GM21447 (cell line): ENCODE data around the gene RTN4.

Experiments
- ATAC-seq: cut with Tn5 transposase; IDR thresholded peaks from one replicate; pipeline ENCODE4 v1.9.1; 2021; ENCODE audit not compliant: unreplicated experiment

Gene RTN4

DNA sequence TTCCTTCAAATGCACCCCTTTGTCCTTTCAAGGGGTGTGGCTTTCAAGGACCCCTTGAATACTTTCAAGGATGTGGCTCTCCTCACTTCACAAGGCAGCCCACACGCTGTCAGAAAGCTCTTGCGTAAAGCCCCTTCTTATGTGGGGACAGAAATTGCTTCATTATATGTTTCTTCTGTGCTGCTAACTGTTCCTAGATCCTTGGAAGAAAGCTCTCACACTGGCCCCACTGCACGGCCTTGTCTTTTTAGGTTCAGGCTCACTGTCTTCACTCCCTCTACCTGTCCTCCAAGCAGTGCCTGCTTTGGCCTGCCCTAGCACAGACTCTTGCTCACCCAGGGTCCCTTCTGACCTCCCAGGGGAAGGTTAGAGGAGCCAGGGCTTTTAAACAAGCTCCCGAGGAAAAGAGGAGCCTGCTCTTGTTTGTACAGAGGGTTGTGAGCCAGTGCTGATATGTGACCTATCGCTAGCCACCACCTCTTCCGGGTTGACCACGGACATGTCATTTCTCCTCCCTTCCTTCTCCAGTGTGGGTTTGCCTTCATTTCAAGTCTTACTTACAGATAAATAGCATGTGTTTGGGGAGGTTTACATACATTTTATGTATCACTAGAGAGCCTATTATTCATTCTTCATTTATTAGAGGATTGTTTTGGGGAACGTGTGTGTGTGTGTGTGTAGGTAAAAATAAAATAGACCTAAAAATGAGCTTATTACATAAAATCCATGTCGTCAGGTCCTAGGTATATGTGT, 94.7 kb downstream of the RTN4 start:
- ATAC-seq = no peak

GRCh38 chr2:54954705-54955357, 95.4 kb downstream of the RTN4 start:
- ATAC-seq = no peak

DNA sequence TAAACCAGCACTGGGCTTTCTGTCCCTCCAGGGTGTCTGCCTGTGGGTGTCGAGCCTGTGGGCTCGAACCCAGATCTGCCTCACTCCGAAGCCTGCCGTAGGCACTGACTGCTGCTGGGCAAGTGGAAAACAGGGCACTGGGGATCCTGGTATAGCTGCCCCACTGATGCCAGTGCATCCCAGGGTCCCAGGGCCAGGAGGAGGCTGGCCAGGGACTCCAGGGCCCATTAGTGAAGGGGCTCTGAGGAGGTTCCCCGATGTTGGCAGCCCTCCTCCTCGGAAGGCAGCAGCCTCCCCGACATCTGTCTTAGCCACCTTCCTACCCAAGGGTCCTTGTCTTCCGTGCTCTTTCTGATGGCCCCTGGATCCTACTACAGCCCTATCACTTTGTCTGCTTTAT, 96.1 kb downstream of the RTN4 start:
- no peak for ATAC-seq

DNA sequence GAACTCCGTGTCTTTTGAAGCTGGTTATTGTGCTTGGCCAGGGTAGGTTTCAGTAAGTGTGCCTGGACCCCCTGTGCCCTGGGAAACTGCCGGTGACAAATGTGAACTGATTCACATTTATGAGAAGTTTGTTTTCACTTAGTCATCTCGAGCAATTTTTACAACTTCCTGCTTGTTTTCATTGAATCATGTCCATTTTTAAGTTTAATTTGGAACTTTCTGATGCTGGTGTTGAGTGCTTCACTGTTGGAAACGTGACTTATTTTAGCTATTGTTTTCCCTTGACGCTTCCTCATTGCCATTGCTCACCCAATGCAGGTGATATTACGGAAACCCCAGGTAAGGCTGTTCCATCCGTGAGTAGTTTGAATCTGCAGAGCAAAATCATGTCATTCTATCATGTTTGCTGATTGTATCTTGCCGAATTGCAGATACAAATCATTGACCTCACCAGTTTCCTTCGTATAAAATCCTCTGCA, 97.2 kb downstream of the RTN4 start:
- no peak for ATAC-seq

DNA sequence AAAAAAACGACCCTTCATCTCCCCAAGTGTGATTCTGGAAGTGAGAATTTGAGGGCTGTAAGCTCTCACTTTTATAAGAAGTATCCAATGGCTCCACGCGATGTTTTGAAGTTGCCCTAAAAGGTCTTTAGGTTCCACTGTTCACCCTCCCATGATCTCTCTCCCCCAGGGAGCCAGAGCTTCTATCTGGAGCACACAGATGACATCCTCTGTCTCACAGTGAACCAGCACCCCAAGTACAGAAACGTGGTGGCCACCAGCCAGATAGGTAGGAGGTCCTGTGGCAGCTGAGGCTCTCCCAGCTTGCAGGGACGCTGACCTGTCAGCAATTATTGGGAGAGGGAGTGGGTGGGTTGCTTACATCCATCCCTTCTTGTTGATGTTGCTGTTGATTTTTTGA, 97.8 kb downstream of the RTN4 start:
- no peak for ATAC-seq

DNA sequence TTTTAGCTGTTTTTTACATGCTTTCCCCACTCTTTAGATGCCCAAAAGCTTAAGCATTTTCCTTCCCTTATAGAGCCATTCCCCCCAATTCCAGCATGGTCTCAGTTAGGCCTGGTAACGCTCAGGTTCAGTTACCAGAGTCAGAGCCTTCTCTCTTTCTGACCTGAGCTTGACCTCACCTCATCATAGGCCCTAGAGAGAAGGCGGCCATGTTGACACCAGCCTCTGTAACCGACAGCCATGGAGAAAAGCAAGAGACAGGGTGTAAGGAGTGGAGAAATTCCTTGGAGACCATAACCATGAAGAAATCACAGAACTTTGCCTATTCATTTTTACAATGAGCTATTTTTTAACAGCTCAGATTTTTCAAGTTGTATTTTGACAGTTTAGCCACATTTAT, 99.4 kb downstream of the RTN4 start:
- no peak for ATAC-seq

GRCh38 chr2:54949431-54949830, 100.8 kb downstream of the RTN4 start:
- no peak for ATAC-seq

- no peak for ATAC-seq
Measured at GRCh38 chr2:54948120-54948519, 102.1 kb downstream of the RTN4 start.

GRCh38 chr2:54947646-54948045, 102.6 kb downstream of the RTN4 start:
- no peak for ATAC-seq

- no peak for ATAC-seq
Measured at GRCh38 chr2:54947136-54947535, 103.1 kb downstream of the RTN4 start.

DNA sequence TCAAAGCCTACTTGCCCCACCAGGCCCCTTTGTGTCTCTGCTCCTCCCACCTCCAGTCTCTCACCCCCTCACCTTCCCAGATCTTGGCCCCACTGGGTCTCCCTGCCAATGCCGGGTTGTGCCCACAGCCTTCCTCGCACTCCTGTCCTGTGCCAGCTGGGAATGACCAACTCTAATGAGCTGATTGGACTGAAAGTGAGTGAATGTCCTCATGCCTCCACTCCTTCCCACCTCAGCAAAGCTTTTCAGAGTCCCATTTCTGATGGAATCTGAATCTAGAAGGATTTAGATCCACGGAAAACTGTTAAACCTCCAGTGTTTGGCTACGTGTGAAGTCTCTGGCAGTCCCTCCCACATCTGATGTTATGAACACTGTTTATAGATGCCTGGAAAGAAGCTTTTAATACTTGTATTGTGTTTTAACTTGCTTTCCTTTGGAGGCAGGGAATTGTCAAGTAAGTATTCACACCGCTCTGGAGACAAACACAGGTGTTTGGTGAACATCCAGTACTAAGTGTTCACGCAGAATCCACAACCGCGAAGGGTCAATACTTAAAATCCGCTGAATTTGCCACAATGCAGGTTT, 103.9 kb downstream of the RTN4 start:
- no peak for ATAC-seq

DNA sequence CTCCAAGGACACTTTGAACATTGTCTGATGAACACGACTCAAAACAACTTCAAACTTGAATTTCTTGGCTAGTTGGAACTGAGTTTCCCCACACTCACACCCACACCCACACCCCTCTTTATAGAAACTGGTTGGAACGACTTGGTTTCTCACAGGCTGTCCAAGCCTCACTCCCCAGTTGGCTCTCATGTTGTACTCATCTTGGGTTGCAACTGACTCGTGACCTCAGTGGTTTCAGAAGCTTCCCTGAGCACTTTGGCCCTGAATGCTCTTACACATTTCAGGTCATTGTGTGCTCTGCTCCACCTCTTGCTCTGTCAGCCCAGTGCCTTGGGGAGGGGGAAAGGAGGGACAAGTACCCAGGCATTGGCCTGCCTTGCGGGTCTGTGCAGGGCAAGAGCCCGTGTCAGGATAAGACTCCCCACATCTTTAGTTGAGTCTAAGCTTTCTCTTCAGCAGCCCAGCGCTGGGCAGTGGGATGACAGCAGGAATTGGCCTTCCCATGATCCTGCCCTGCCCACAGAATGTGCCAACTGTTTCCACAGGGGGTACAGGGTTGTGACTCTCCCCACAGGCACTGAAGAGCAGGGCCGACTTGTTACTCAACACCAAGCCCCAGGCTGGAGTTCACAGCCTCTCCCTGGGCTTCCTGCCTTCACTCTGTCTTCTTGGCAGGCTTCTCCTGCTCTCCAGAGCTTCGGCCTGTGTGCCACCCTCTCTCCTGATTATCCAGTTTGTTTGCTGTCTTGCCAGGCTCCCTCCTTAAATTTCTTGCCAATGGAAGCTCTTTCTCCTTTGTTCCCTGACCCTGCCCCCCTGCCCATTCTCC, 104.6 kb downstream of the RTN4 start:
- peak; percentile 87 for ATAC-seq

DNA sequence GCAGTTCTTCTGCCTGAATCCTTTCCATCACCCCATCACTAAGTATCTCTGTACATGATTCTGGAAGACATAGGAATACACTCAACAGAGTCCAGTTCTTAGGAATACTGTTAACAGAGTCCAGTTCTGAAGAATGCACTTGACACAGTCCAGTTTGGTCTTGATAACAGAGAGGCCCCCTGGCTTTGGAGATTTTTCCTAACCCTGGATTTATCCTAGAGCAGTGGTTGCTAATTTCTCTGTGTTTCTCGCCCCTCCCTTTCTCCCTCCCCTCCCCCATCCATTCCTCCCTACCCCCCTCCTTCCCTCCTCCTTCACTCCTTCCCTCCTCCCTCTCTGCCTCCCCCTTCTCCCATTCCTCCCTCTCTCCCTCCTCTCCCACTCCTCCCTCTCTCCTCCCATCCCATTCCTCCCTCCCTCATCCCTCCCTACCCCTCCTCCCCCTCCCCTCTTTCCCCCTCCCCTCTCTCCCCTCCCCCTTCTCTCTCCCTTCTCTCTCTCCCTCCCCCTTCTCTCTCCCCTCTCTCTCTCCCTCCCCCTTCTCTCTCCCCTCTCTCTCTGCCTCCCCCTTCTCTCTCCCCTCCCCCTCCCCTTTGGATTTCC, 105.4 kb downstream of the RTN4 start:
- no peak for ATAC-seq

- ATAC-seq = no peak
Measured at GRCh38 chr2:54942373-54942772, 107.9 kb downstream of the RTN4 start.

DNA sequence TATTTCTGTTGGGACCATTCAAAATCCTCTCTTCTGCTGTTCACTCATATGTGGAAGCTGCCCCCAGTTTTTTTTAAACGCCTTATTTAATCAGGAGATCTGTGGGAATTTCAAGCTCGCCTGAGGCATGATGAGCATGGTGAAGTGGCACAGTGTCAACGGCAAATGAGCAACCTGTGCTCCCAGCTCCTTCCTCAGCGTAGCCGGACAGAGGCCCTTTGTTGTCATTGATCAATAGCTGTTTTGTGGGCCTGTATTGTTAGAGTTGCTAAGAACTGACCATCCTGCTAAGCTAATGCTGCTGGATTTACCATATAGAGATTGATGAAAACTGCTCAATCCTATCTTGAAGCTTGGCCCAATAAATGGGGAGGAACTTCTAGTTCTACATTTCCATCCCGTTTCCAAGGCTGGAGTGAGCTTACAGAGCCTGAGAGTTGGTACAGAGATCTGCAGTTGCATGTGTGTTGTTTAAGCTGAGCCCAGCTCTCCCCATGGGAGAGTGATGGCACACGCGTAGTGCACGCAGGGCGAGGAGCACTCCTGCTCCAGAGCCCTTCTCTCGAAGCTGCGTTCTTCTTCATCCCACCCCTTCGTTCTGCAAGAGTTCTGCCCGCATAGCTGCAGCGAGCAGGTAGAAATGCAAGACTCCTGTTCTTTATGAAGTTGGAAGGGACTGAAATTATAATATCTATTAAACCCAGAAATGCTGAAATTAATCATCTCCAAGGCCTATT, 108.8 kb downstream of the RTN4 start:
- ATAC-seq = no peak

DNA sequence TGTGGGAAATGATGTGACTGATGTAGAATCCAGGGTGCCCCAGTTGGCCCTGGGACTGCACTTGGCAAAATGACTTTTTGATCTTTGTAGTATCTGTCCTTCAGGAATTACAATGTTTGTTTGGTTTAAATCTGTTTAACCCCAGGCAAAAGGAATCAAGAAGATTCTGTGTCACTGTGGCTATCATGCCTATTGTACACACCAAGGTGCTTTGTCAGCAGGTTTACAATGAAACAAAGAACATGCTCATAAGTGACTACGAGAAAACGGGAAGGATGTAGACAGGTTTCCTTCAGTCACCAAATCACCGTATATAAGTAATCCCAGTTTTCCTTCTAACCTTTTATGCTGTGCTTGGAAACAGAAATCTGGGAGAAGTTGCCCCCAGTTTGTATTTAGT, 109.5 kb downstream of the RTN4 start:
- ATAC-seq = no peak

- no peak for ATAC-seq
Measured at GRCh38 chr2:54939446-54940118, 110.7 kb downstream of the RTN4 start.

DNA sequence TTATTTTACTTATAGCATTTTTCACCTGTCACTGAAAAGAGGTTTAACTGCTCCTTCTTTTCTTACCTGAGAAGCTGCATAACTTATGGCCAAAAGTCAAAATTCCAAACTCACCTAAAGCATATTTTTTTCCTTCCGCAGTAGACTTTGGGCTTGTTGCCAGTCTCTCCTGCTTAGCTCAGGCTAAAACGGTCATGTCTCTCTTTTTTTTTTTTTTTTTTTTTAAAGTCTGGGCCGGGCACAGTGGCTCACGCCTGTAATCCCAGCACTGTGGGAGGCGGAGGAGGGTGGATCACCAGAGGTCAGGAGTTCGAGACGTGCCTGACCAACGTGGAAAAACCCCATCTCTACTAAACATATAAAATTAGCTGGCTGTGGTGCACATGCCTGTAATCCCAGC, 113.5 kb downstream of the RTN4 start:
- no peak for ATAC-seq

- ATAC-seq = no peak
Measured at GRCh38 chr2:54935389-54935788, 114.9 kb downstream of the RTN4 start.

DNA sequence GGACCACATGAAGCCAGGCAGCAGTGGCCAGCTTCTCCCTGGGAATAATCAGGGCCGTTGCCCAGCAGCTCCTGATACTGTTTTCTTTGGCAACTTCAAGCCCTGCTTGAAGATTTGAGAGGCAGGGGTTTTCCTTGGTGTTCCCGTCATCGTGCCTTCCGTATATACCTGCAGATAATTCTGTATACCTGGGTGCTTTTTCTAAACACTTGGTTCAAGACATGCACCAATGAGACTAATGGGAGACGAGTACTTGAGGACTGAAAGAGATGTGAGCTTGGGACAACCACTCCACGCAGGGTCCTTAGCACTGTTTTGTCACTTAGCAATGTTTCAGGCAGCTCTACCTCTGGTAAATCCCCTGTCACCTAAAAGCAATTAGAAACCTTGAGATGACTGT, 118.8 kb downstream of the RTN4 start:
- no peak for ATAC-seq
